Gastroesophageal sphincter (tissue), 4 donors: Measurements from ENCODE around the gene CTSW. TPM values are rescaled to one million over a fixed set of nuclear protein-coding genes. Genes with fewer than 3 reads are reported as not detected.
A peak's percentile ranks its signal among the peaks of the same experiment; 100 is the strongest.

ENCODE experiments used
- ATAC-seq: fragments of 150-250 bp; one replicate; pipeline ENCODE4 v1.9.1; 2016; ENCODE audit warnings: mild to moderate bottlenecking, moderate library complexity
- H3K27ac ChIP-seq, 4 donors: fragments of 200-600 bp; sonication (generic) in 3 of 4; 1 replicate in 3 of 4; 2 replicates in 1 of 4; pipeline ENCODE4 v1.5.1; 2016 to 2019
- H3K27me3 ChIP-seq: fragments of 200-600 bp; sonication (generic); one replicate; pipeline ENCODE4 v1.5.1; 2019
- H3K36me3 ChIP-seq, 2 donors: fragments of 200-600 bp; sonication (generic); one replicate each; pipeline ENCODE4 v1.5.1; 2019; ENCODE audit warnings: control low read depth in 1 of 2
- H3K4me1 ChIP-seq, 3 donors: fragments of 200-600 bp; sonication (generic); 1 replicate in 2 of 3; 2 replicates in 1 of 3; pipeline ENCODE4 v1.5.1; 2016 to 2019; ENCODE audit warnings: control low read depth in 2 of 3
- H3K4me3 ChIP-seq, 2 donors: fragments of 200-600 bp; sonication (generic); one replicate each; pipeline ENCODE4 v1.5.1; 2019; ENCODE audit warnings: mild to moderate bottlenecking in 1 of 2, moderate library complexity in 1 of 2
- H3K9me3 ChIP-seq, 3 donors: fragments of 200-600 bp; sonication (generic); one replicate each; pipeline ENCODE4 v1.5.1; 2017 to 2019; ENCODE audit warnings: control low read depth in 2 of 3
- EP300 ChIP-seq: sonication (generic); formaldehyde crosslinking; IDR thresholded peaks from one replicate; pipeline ENCODE4 v1.6.1; 2017; ENCODE audit warnings: antibody characterized with exemption, mild to moderate bottlenecking
- POLR2A ChIP-seq, 2 donors: fragments of 450-650 bp; IDR thresholded peaks; one replicate each; pipeline ENCODE4 v1.6.1; 2017; ENCODE audit warnings: antibody characterized with exemption in 2 of 2, mild to moderate bottlenecking in 2 of 2, moderate library complexity in 1 of 2
- POLR2AphosphoS5 ChIP-seq: sonication (generic); formaldehyde crosslinking; IDR thresholded peaks from one replicate; pipeline ENCODE4 v1.6.1; 2017; ENCODE audit warnings: antibody characterized with exemption
- WGBS, 2 donors: methylation state at CpG; one replicate each; pipeline ENCODE4 v1.1.5; 2018; ENCODE audit warnings: low coverage in 1 of 2; 5-methylcytosine and 5-hydroxymethylcytosine counted together
- total RNA-seq, 4 donors: library from RNA; depleted of rRNA; stranded (reverse); fragments of >200 nt; gene quantifications; one replicate each; pipeline ENCODE4 v1.1.0, GENCODE V29; 2016
- TF ChIP-seq, protein P1 (sequence below), 4 experiments: fragments of 200-600 bp in 2 of 4; fragments of 450-650 bp in 2 of 4; sonication (generic) in 1 of 4; IDR thresholded peaks; one replicate each; pipeline ENCODE4 v1.5.1; 2017 to 2019; ENCODE audit warnings: antibody characterized with exemption in 4 of 4, mild to moderate bottlenecking in 2 of 4, moderate library complexity in 2 of 4

CTSW gene
- total RNA-seq, 4 donors from 2014 or later, result 0.52 to 3.6 (median 0.94) TPM; not detected in 1

DNA sequence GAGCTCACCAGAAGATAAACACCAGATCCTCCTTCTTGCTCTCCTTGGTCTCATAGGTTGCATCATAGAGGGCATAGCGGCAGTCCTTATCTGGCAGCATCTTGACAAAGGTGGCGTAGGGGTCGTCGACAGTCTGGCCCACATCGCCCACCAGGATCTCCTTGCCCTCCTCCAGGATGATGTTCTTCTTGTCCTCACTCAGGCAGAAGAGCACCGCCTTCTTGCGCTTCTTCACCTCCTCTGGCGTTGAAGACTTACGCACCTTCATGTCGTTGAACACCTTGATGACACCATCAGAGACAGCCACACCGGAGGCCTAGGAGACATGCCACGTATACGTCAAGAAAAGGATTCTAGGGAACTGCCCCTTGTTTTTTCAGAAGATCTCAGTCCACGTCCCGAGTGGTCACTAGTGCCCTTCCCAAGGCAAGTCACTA, 23.7 kb upstream of the CTSW start:
- Histone ChIP-seq H3K27ac (peak overlapping the region in 2 of 4 donors; percentile 90 to 99), H3K4me3 (peak overlapping the region in 1 of 2 donors; percentile 95), H3K9me3 (peaks cover 0 to 8% (median 0%) of the 10 kb centered on the region in 3 donors), H3K27me3 (no peaks in the 10 kb centered on the region), H3K36me3 (peaks cover 0 to 55% of the 10 kb centered on the region in 2 donors), H3K4me1 (peaks cover 0 to 68% (median 13%) of the 10 kb centered on the region in 3 donors)
- no peak for ATAC-seq
- TF ChIP-seq EP300, result no peak
- no peak for TF ChIP-seq POLR2AphosphoS5
- TF ChIP-seq POLR2A (IDR thresholded peaks at IDR 0.05), result no peak
- TF ChIP-seq, protein P1, sequence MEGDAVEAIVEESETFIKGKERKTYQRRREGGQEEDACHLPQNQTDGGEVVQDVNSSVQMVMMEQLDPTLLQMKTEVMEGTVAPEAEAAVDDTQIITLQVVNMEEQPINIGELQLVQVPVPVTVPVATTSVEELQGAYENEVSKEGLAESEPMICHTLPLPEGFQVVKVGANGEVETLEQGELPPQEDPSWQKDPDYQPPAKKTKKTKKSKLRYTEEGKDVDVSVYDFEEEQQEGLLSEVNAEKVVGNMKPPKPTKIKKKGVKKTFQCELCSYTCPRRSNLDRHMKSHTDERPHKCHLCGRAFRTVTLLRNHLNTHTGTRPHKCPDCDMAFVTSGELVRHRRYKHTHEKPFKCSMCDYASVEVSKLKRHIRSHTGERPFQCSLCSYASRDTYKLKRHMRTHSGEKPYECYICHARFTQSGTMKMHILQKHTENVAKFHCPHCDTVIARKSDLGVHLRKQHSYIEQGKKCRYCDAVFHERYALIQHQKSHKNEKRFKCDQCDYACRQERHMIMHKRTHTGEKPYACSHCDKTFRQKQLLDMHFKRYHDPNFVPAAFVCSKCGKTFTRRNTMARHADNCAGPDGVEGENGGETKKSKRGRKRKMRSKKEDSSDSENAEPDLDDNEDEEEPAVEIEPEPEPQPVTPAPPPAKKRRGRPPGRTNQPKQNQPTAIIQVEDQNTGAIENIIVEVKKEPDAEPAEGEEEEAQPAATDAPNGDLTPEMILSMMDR (IDR thresholded peaks at IDR 0.05), result no peak
- 52% methylated on average over 9 of the region's 15 CpGs; no CpG with 5 or more reads in 1 of the 2 donors for WGBS, 2 donors

GRCh38 chr11:65856689-65857499, 22.7 kb upstream of the CTSW start:
- peaks cover 0 to 48% of the 10 kb centered on the region in 2 donors for H3K36me3 ChIP-seq
- no peaks in the 10 kb centered on the region for H3K9me3 ChIP-seq
- ATAC-seq, result peak; percentile 53
- peak; percentile 85 for TF ChIP-seq POLR2AphosphoS5
- no peak for TF ChIP-seq EP300
- TF ChIP-seq POLR2A (IDR thresholded peaks at IDR 0.05), result peak; percentile 50 to 59
- WGBS, 2 donors, result 7% methylated on average over 8 of the region's 57 CpGs; no CpG with 5 or more reads in 1 of the 2 donors
- H3K4me3 ChIP-seq, result peak overlapping the region; percentile 75 to 95
- H3K4me1 ChIP-seq, result peaks cover 0 to 75% (median 22%) of the 10 kb centered on the region in 3 donors
- peak overlapping the region; percentile 77 to 99 (median 94) for H3K27ac ChIP-seq
- H3K27me3 ChIP-seq, result no peaks in the 10 kb centered on the region

- peak overlapping the region; percentile 77 to 99 (median 94) for H3K27ac ChIP-seq
- H3K27me3 ChIP-seq, result no peaks in the 10 kb centered on the region
- TF ChIP-seq POLR2A (IDR thresholded peaks at IDR 0.05), result no peak
- ATAC-seq, result no peak
- peaks cover 0 to 48% of the 10 kb centered on the region in 2 donors for H3K36me3 ChIP-seq
- H3K4me3 ChIP-seq, result peak overlapping the region; percentile 75 to 95
- H3K9me3 ChIP-seq, result no peaks in the 10 kb centered on the region
- peaks cover 0 to 75% (median 27%) of the 10 kb centered on the region in 3 donors for H3K4me1 ChIP-seq
- WGBS, 2 donors, result no CpG with 5 or more reads among the region's 49 CpGs
These were observed 22.2 kb upstream of the CTSW start for GRCh38 chr11:65857500-65857852.

- ATAC-seq, result peak; percentile 80
- peak; percentile 99 for TF ChIP-seq POLR2A (IDR thresholded peaks at IDR 0.05)
- TF ChIP-seq EP300, result no peak
- TF ChIP-seq, protein P1 (IDR thresholded peaks at IDR 0.05), result peak in 1 of 4 experiments; percentile 10
- TF ChIP-seq POLR2AphosphoS5, result peak; percentile 99
- Histone ChIP-seq H3K27me3 (no peaks in the 10 kb centered on the region), H3K9me3 (no peaks in the 10 kb centered on the region), H3K4me3 (peak within 1 kb of the TSS; percentile 75 to 95), H3K36me3 (peaks cover 0 to 48% of the 10 kb centered on the region in 2 donors), H3K27ac (peak within 1 kb of the TSS; percentile 90 to 99 (median 96)), H3K4me1 (peaks cover 0 to 75% (median 28%) of the 10 kb centered on the region in 3 donors)
- WGBS, 2 donors, result 0 to 1% methylated on average over 12 to 13 of the region's 92 CpGs
These were observed 21.6 kb upstream of the CTSW start, which contains the start of gene CFL1 for GRCh38 chr11:65857853-65858680. Gene CFL1 (minus strand): TSS chr11:65858180. CDS start chr11:65858099, 81 bp downstream.

- ATAC-seq, result no peak
- Histone ChIP-seq H3K27me3 (no peaks in the 10 kb centered on the region), H3K4me3 (peak overlapping the region; percentile 37 to 95), H3K4me1 (peaks cover 0 to 75% (median 28%) of the 10 kb centered on the region in 3 donors), H3K9me3 (no peaks in the 10 kb centered on the region), H3K27ac (peak overlapping the region; percentile 90 to 99 (median 96)), H3K36me3 (peaks cover 0 to 48% of the 10 kb centered on the region in 2 donors)
- TF ChIP-seq POLR2AphosphoS5 (no peak), POLR2A (IDR thresholded peaks at IDR 0.05) (no peak), EP300 (no peak)
- TF ChIP-seq, protein P1 (IDR thresholded peaks at IDR 0.05), result no peak
- WGBS, 2 donors, result 0% methylated on average over 10 of the region's 10 CpGs
These were observed 21.0 kb upstream of the CTSW start for GRCh38 chr11:65858681-65859087.
